HG02678 (cell line): ENCODE data around the gene TARS1.
"Not testable (repeated sequence)": the region's sequence is repeated elsewhere in the genome, so short reads cannot be mapped to it uniquely, and the experiment has no call there.

Experiments
- ATAC-seq: cut with Tn5 transposase; IDR thresholded peaks from one replicate; pipeline ENCODE4 v1.9.1; 2021; ENCODE audit warnings: mild to moderate bottlenecking, moderate library complexity; ENCODE audit not compliant: unreplicated experiment

The TARS1 gene

DNA sequence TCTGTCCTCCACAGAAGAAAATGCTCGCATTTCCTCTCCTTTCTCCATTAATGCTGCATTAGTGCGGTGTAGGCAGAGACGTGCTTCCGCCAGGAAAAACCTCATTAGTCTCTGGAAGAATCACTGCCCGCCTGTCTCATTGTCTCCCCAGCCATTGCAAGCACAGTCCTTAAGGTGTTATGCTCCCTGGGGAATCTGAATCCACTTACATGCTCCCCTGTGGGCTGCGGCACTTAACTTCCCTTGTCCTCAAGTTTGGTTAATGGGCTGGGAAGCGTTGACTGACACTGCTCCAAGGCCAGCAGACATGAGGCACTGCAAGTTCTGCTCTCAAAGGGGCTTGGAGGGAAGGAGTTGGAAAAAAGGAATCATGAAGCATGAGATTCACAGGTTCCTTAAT is 41.6 kb downstream of the TARS1 start:
- ATAC-seq, result no peak

DNA sequence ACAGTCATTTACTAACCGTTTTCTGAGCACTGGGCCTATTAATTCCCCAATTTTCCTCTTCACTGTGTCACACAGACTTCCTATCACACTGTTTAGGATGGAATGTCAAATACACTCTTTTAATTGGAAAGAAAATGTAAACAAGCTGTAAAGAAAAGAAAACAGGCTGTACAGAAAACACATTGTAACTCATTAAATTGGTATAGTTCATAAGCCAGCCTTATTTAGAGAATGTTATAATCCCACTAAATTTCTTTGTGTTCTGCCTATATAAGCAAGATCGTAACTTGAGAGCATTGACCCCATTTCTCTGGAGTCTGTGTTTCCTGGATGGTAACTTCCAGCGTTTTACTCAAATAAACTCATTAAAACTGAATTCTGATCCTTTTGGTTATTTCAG is 46.5 kb downstream of the TARS1 start:
- ATAC-seq, result no peak

DNA sequence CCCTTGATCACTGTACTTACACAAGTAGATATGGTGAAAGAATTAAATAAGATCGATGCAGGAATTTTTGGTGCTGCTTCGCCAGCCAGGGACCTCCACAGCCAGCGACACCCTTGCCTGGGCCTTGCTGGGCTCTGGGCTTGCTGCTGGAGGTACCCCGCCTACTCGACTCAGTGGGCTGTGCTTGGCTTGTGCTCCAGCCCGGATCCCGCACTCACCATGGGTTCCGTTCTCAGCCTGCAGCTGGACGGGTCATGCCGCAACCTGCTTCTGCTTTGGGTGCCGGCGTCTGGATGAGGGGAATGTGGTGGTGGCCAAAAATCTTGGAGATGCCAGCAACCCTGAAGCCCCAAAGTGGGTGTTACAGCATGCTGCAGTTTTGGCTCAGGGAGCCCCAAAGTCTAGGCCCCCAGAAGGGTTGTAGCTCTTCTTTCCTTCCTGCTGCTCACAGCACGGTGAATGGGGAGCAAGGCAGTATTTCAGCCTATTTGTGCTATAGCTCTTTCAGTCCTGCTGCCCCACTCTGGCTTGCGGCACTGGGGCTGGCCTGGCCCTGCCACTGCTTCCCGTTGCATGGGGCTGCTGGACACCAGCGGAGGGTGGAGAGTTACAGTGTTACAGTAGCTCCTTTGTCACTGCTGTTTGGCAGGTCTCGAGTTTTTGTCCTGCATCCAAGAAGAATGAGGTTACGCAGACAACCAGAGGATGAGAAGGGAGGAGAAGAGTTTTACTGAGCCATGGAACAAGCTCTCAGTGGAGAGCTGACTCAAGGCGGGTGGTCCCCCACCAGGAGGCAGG is 48.0 kb downstream of the TARS1 start:
- no peak for ATAC-seq

DNA sequence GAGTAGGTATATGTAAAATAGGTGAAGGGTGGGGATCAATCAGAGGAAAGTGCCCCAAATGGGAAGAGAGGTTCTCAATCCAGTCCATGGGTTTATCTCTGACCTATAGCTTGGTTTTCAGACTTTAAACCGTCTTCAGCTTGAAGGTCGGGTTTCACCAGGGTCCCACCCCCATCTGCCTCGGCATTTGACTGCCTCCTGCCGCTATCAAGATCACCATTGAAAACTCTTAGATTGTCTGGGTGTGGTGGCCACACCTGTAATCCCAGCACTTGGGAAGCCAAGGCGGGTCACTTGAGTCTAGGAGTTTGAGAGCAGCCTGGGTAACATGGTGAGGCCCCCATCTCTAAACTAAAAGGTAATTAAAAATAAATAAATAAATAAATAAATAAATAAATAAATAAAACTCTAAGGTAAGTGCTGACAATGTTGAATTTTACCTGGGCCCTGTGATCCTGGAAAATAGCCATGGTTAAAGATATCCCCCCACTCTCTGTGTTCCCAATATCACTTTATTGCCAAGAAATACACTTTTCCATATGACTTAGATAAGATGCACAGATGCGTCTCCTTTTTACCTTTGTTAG is 48.8 kb downstream of the TARS1 start:
- ATAC-seq, result no peak

DNA sequence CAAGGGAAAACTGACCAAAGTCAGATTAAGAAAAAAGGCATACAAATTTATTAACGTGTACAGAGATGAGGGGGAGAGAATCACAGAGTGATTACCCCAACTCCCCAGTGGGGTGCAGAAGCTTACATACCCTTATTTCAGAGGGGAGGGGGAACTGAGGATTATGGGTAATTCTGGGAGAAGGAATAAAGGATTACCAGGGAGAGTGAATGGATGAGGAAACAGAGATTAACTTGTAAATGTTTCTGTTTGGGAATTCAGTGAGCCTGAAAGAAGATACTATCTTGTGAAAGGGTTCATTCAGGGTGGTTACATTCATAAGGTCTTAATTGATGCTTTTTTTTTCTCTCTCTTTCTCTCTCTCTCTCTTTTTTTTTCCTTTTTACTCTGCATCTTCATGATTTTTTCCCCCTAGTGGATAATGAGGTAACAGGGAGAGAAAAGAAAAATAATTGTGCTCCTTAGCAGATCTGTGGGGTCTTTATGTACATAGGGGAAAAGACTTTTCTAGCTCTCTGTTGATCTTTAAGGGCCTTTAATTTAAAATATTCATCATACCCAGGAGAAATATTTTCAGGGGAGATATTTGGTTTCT is 49.4 kb downstream of the TARS1 start:
- ATAC-seq, result no peak

DNA sequence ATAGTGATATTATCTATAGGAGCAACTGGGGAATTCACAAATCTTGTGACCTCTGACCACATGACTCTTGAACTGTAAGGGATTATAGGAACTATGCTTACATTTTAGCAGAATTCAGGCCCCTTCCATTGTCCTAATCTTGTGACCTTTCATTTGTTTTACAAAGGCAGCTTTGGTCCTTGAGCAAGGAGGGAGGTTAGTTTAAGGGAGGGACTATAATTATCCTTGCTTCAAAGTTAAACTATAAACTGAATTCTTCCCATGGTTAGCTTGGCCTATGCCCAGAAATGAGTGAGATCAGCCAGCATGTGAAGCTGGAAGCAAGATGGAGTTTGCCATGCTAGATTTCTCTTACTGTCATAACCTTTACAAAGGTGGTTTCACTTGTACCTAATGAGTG is 51.2 kb downstream of the TARS1 start:
- ATAC-seq, result no peak

DNA sequence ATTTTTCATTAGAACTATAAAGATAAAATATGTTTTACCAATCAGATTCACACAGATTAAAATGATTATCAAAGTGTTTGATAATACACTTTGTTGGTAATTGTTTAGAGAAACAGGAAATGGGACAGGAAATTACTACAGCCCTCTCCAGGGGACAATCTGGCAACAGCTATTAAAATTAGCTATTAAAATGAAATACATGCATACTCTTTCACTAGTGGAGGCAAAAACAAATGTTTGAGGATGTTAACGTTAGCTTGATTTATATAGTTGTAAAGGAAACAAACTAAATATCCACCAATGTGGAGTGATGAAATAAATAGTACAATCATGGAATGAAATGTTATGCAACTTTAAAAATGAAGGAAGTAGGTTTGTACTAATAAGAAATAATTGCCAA is 53.7 kb downstream of the TARS1 start:
- ATAC-seq, result no peak

DNA sequence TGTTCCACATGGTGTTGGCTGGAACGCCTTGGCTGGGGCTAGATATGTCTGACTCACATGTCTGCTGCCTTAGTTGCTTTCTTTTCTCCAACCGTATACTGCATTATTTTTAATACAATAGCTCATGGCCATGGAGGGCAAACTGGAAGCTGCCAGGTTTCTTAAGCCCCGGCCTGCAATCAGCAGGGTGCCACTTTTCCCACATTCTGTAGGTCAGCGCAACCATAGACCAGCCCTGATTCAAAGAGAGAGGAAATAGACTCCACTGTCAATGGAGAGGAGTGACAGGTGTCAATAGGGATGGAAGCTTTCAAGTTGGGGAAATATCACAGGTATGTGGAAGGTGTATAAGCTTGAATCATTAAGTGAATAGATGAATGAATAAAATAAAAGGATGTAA is 60.5 kb downstream of the TARS1 start:
- no peak for ATAC-seq

DNA sequence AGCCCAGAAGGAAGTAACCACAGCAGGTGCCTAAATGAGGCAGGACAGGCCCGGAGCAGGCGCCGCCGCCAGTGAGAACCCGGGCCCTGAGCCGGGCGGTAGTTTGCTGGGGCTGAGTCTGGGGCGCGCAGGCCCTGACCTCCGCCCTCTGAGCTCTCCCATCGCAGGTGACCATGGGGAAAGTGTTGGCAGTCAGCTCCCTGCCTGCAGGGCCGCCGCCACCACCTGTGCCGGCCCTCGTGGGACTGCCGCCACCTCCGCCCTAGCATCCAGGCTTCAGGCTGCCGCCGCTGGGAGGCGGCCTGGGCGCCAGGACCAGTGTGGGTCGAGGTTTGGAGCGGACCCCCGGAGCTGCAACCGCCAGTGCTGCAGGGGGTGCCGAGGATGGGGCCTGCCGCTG is 61.1 kb downstream of the TARS1 start:
- no peak for ATAC-seq

DNA sequence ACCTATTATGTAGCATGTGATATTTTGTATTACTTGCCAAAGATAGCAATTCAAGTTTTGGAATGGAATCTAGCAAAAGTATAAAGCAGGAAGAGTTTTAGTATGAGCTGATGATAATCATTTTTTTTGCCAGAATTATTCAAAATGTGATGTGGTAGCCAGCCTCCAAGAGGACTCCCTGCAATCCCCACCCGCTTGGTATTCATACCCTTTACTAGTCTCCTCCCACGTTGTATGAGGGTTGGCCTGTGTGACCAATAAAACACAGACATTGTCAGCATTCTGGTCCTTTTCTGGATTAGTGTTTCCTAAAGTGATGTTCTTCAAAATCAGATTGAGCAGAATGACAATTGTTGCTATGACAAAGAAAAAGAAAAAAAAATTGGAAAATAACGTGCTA is 63.8 kb downstream of the TARS1 start:
- no peak for ATAC-seq

DNA sequence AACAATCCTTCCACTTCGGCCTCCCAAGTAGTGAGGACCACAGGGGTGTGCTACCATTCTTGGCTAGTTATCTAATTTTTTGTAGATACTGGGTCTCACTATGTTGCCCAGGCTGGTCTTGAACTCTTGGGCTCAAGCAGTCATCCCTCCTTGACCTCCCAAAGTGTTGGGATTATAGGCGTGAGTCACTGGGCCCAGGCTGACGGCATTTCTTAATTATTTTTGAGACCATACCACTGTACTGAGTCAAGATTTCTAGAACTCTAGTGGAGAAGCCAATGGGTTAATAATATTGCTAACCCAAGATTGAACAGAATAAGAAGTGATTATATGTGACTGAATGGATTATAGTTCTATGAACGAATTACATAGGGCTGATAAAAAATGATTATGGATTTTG is 66.7 kb downstream of the TARS1 start:
- ATAC-seq, result no peak

DNA sequence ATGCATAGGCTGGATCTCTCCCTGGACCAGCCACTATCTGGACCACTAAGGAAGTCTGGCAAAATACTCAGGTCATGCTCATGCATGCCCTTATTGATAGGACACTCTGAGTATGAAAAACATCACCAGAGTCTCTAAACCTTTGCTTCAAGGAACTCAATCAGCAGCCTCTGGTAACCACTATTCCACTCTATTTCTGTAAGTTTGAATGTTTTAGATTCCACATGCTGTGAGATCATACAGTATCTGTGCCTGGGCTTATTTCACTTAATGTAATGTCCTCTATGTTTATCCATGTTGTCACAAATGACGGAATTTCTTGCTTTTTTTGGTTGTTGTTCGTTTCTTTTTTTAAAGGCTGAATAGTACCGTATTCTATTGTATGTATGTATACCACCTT is 68.3 kb downstream of the TARS1 start:
- ATAC-seq, result no peak

DNA sequence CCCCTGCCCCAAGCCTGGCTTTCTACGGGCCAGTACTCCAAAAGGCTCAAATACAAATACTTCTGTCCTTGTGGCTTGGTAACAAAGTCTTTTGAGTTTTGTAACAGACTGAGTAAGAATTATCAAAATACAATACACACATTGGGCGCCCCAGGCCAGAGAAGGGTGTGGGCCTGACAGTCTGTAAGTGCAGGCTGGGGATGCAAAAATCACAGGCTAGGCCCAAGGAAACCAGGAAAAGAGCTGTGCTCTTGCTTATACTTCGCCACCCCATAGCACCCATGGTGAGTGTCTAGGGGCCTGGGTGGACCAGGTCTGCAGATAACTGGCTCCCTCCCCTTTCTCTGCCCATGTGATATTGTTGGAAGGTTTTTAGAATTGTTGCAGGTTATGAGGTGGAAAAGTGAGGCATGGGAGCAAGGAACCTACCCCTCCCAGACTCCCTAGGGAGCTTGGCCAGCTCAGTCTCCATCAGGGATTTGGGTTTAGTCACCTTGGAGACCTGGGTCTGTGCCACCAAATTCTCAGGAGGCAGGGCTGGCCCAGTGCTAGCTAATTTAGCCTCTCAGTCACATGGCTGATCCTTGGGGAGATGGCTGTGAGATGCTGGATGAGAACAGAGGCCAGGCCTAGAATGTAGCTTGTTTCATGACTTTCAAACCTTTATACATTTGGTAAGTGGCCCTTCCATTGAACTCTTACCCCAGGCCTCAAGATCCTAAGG is 72.9 kb downstream of the TARS1 start:
- ATAC-seq, result no peak

DNA sequence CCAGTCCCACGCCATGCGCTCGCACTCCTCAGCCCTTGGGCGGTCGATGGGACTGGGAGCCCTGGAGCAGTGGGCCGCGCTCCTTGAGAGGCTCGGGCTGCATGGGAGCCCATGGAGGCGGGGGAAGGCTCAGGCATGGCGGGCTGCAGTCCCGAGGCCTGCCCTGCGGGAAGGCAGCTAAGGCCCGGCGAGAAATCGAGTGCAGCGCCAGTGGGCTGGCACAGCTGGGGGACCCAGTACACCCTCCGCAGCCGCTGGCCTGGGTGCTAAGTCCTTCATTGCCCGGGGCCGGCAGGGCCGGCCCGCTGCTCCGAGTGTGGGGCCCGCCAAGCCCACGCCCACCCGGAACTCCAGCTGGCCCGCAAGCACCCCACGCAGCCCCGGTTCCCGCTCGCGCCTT is 74.6 kb downstream of the TARS1 start:
- not testable (repeated sequence) for ATAC-seq

DNA sequence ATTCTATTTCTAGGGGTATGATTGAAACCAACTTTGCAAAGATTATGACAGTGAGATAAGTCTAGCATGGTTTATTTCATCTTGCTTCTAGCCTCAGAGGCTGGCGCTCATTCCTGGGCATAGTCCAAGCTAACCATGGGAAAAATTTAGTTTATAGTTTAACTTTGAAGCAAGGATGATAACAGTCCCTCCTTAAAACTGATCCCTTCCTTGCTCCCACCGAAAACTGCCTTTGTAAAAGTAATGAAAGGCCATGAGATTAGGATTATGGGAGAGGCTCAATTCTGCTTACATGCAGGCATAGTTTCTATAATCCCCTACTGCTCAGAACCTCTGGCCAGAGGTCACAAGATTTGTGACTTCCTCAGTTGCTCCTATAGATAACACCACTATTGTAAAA is 75.7 kb downstream of the TARS1 start:
- no peak for ATAC-seq
